H1 (cell line): ENCODE data around the gene CPHXL2. TPM values are rescaled to one million over a fixed set of nuclear protein-coding genes. Genes with fewer than 3 reads are reported as not detected.

Experiments used
- CTCF ChIA-PET: fragments of 300-600 bp; sonication (Branson Sonifier 250); formaldehyde crosslinking; loops from one replicate; lab custom pipeline; 2021; ENCODE audit not compliant: partially characterized antibody; lab: Charles Lee
- POLR2A ChIA-PET: fragments of 300-600 bp; sonication (Branson Sonifier 250); formaldehyde crosslinking; loops from one replicate; lab custom pipeline; 2021; ENCODE audit warnings: inconsistent platforms; ENCODE audit not compliant: partially characterized antibody; lab: Charles Lee
- DNase-seq, 2 experiments: peaks; one replicate each; pipeline versions ENCODE4 v3.0.0 to v3.0.0-alpha.2; 2010 to 2022; ENCODE audit warnings: low spot score in 2 of 2, low read depth in 1 of 2, mixed read lengths in 1 of 2
- FAIRE-seq: peaks from 2 replicates; lab custom pipeline; 2011; peaks lifted over from hg19 to GRCh38; lab: Jason Lieb, UNC
- H2AFZ ChIP-seq: 2 replicates; pipeline ENCODE4 v1.8.1; 2012; ENCODE audit warnings: low read length, inconsistent platforms
- H2AK5ac ChIP-seq: 2 replicates; pipeline ENCODE4 v1.6.1; 2013; ENCODE audit warnings: low read depth, low read length
- H2BK120ac ChIP-seq: replicated peaks from 2 replicates; pipeline ENCODE3; 2013; ENCODE audit warnings: low read depth, low read length, inconsistent platforms
- H2BK12ac ChIP-seq: 2 replicates; pipeline ENCODE4 v1.6.1; 2013; ENCODE audit warnings: low read depth, low read length
- H2BK15ac ChIP-seq: 2 replicates; pipeline ENCODE4 v1.6.1; 2013; ENCODE audit warnings: low read length
- H2BK20ac ChIP-seq: 2 replicates; pipeline ENCODE4 v1.6.1; 2013; ENCODE audit warnings: low read length
- H2BK5ac ChIP-seq: 2 replicates; pipeline ENCODE4 v1.6.1; 2013; ENCODE audit warnings: low read depth, low read length
- H3K14ac ChIP-seq: 2 replicates; pipeline ENCODE4 v1.6.1; 2013; ENCODE audit warnings: inconsistent platforms; ENCODE audit not compliant: insufficient read length
- H3K18ac ChIP-seq: 2 replicates; pipeline ENCODE4 v1.6.1; 2013; ENCODE audit warnings: low read length; ENCODE audit errors: extremely low read depth
- H3K23ac ChIP-seq: 2 replicates; pipeline ENCODE4 v1.6.1; 2013; ENCODE audit warnings: inconsistent platforms; ENCODE audit not compliant: insufficient read length
- H3K23me2 ChIP-seq: 2 replicates; pipeline ENCODE4 v1.6.1; 2013; ENCODE audit warnings: low read depth, low read length
- H3K27ac ChIP-seq: 2 replicates; pipeline ENCODE4 v1.6.1; 2011; ENCODE audit warnings: low read depth, low read length, inconsistent platforms
- H3K27me3 ChIP-seq, 4 experiments: replicated peaks in 1 of 4; 1 replicate in 1 of 4; 2 replicates in 3 of 4; pipeline versions ENCODE4 v1.6.1 to v1.8.1; 2011 to 2013; ENCODE audit warnings: low read length in 3 of 4, mild to moderate bottlenecking in 3 of 4, inconsistent platforms in 2 of 4, mixed read lengths in 2 of 4, moderate library complexity in 1 of 4; ENCODE audit not compliant: control insufficient read depth in 3 of 4, insufficient read depth in 3 of 4; ENCODE audit errors: extremely low read depth in 1 of 4
- H3K36me3 ChIP-seq, 4 experiments: 2 replicates each; pipeline versions ENCODE4 v1.6.1 to v1.8.1; 2011 to 2013; ENCODE audit warnings: mild to moderate bottlenecking in 4 of 4, low read length in 3 of 4, moderate library complexity in 2 of 4, control low read depth in 1 of 4, inconsistent platforms in 1 of 4; ENCODE audit not compliant: insufficient read depth in 4 of 4, control insufficient read depth in 2 of 4
- H3K4ac ChIP-seq: replicated peaks from 2 replicates; pipeline ENCODE3; 2013; ENCODE audit warnings: low read length, low read depth, mixed read lengths, inconsistent platforms; ENCODE audit not compliant: insufficient read length
- H3K4me1 ChIP-seq, 4 experiments: replicated peaks in 1 of 4; 1 replicate in 1 of 4; 2 replicates in 3 of 4; pipeline versions ENCODE4 v1.6.1 to v1.8.1; 2011 to 2013; ENCODE audit warnings: low read length in 3 of 4, inconsistent platforms in 2 of 4, mixed read lengths in 1 of 4; ENCODE audit not compliant: insufficient read depth in 4 of 4, control insufficient read depth in 3 of 4
- H3K4me2 ChIP-seq, 2 experiments: 2 replicates each; pipeline versions ENCODE4 v1.6.1 to v1.8.1; 2011 to 2013; ENCODE audit warnings: low read depth in 2 of 2, low read length in 2 of 2, control low read depth in 1 of 2, inconsistent platforms in 1 of 2, mild to moderate bottlenecking in 1 of 2; ENCODE audit not compliant: insufficient read depth in 1 of 2
- H3K4me3 ChIP-seq, 4 experiments: fragments of 200-600, 300-600 bp in 1 of 4; sonication (generic), shearing (Covaris generic), sonication (Bioruptor Twin) in 1 of 4; 2 replicates each; pipeline versions ENCODE4 v1.5.1 to v1.8.1; 2011 to 2016; ENCODE audit warnings: low read length in 4 of 4, low read depth in 3 of 4, control low read depth in 2 of 4, inconsistent platforms in 2 of 4, mild to moderate bottlenecking in 2 of 4, mixed read lengths in 1 of 4, moderate library complexity in 1 of 4; ENCODE audit not compliant: insufficient read depth in 2 of 4; ENCODE audit errors: extremely low read depth in 1 of 4
- H3K56ac ChIP-seq: replicated peaks from 2 replicates; pipeline ENCODE3; 2013; ENCODE audit warnings: low read depth, mild to moderate bottlenecking, mixed read lengths, low read length, inconsistent platforms; ENCODE audit not compliant: insufficient read length
- H3K79me1 ChIP-seq: 2 replicates; pipeline ENCODE4 v1.6.1; 2013; ENCODE audit warnings: low read depth, low read length, control low read depth
- H3K79me2 ChIP-seq, 2 experiments: 2 replicates each; pipeline versions ENCODE4 v1.6.1 to v1.8.1; 2012 to 2013; ENCODE audit warnings: low read length in 2 of 2, mild to moderate bottlenecking in 2 of 2, inconsistent platforms in 1 of 2; ENCODE audit not compliant: insufficient read depth in 2 of 2, control insufficient read depth in 1 of 2
- H3K9ac ChIP-seq, 4 experiments: replicated peaks in 1 of 4; 1 replicate in 1 of 4; 2 replicates in 3 of 4; pipeline versions ENCODE4 v1.6.1 to v1.8.1; 2011 to 2013; ENCODE audit warnings: low read depth in 3 of 4, low read length in 3 of 4, control low read depth in 2 of 4, mild to moderate bottlenecking in 2 of 4, moderate library complexity in 2 of 4, inconsistent platforms in 1 of 4; ENCODE audit errors: extremely low read depth in 1 of 4
- H3K9me3 ChIP-seq, 2 experiments: 2 replicates each; pipeline versions ENCODE4 v1.6.1 to v1.8.1; 2012 to 2013; ENCODE audit warnings: mild to moderate bottlenecking in 2 of 2, moderate library complexity in 2 of 2, control low read depth in 1 of 2, inconsistent platforms in 1 of 2, low read depth in 1 of 2, low read length in 1 of 2, mixed read lengths in 1 of 2; ENCODE audit not compliant: insufficient read depth in 2 of 2
- H4K20me1 ChIP-seq, 2 experiments: replicated peaks in 1 of 2; 2 replicates each; pipeline versions ENCODE3 to v1.8.1; 2011 to 2013; ENCODE audit warnings: inconsistent platforms in 2 of 2, low read length in 2 of 2, mild to moderate bottlenecking in 1 of 2; ENCODE audit not compliant: insufficient read depth in 2 of 2, control insufficient read depth in 1 of 2
- H4K5ac ChIP-seq: 2 replicates; pipeline ENCODE4 v1.6.1; 2013; ENCODE audit warnings: low read length, low read depth, mixed read lengths, inconsistent platforms; ENCODE audit not compliant: insufficient read length
- H4K8ac ChIP-seq: 2 replicates; pipeline ENCODE4 v1.8.0; 2013; ENCODE audit warnings: mild to moderate bottlenecking, moderate library complexity, low read length, inconsistent platforms; ENCODE audit not compliant: insufficient read depth; ENCODE audit errors: extremely low read depth
- H4K91ac ChIP-seq: replicated peaks from 2 replicates; pipeline ENCODE3; 2013; ENCODE audit warnings: low read length, mixed read lengths, inconsistent platforms; ENCODE audit not compliant: insufficient read length
- CBX8 ChIP-seq: fragments of 300-800, 300-1000 bp; sonication (generic); IDR thresholded peaks from 2 replicates; pipeline ENCODE4 v1.7.1; 2016; ENCODE audit warnings: low read depth, low read length, borderline replicate concordance
- CREB1 ChIP-seq: IDR thresholded peaks from 2 replicates; pipeline ENCODE4 v1.6.1; 2012; ENCODE audit warnings: inconsistent platforms
- EZH2 ChIP-seq: fragments of 200-600 bp; sonication (generic); IDR thresholded peaks from 2 replicates; pipeline ENCODE4 v1.7.1; 2012; ENCODE audit warnings: low read depth, mild to moderate bottlenecking, moderate library complexity, low read length, inconsistent platforms; ENCODE audit not compliant: severe bottlenecking
- HDAC6 ChIP-seq: IDR thresholded peaks from one replicate; pipeline ENCODE4 v1.7.1; 2012; ENCODE audit warnings: low read depth, mild to moderate bottlenecking, inconsistent platforms, low read length, moderate library complexity
- NRF1 ChIP-seq: IDR thresholded peaks from 2 replicates; pipeline ENCODE4 v1.6.1; 2011; ENCODE audit warnings: mild to moderate bottlenecking, low read depth, low read length, improper control_type of control experiment
- RXRA ChIP-seq: IDR thresholded peaks from 2 replicates; pipeline ENCODE4 v1.6.1; 2011; ENCODE audit warnings: low read depth, mild to moderate bottlenecking, low read length, moderate library complexity; ENCODE audit not compliant: insufficient read depth
- SRF ChIP-seq: IDR thresholded peaks from 2 replicates; pipeline ENCODE4 v1.6.1; 2011; ENCODE audit warnings: mild to moderate bottlenecking, low read depth, low read length, moderate library complexity
- WGBS, 2 experiments: shearing (Covaris generic) in 1 of 2; methylation state at CpG; one replicate each; pipeline versions ENCODE4 v1.1.6 to v1.1.7; 2013 to 2015; ENCODE audit warnings: low lambda C conversion rate in 2 of 2, mixed read lengths in 2 of 2, inconsistent platforms in 1 of 2, low coverage in 1 of 2, missing lambda C conversion rate in 1 of 2; ENCODE audit not compliant: insufficient replicate concordance in 2 of 2, insufficient coverage in 1 of 2, insufficient read length in 1 of 2; ENCODE audit errors: extremely low coverage in 1 of 2, missing lambda C conversion rate in 1 of 2; 5-methylcytosine and 5-hydroxymethylcytosine counted together
- polyA plus RNA-seq, 7 experiments: library from polyadenylated mRNA; depleted of rRNA in 3 of 7; stranded (reverse) in 5 of 7; unstranded in 2 of 7; fragments of >200 nt in 5 of 7; fragments of 200-250 nt in 2 of 7; gene quantifications; 1 replicate in 5 of 7; 2 replicates in 1 of 7; 4 replicates in 1 of 7; pipeline versions ENCODE4 v1.2.1 to v1.2.3, GENCODE V29; 2011 to 2013; ENCODE audit warnings: missing spikeins in 2 of 7, mixed read lengths in 2 of 7
- total RNA-seq: library from RNA; stranded (reverse); fragmentation: NEBNext Ultra II Directional; extraction: Animal tissue kit (Norgen Biotek cat#: 25700); gene quantifications from 2 replicates; pipeline ENCODE4 v1.2.1, GENCODE V29; 2021

Gene CPHXL2
- total and polyA plus RNA-seq, 2 of the 8 experiments (the other 6 are each of a cell fraction or from before 2014, with no cell fraction given): not detected

DNA sequence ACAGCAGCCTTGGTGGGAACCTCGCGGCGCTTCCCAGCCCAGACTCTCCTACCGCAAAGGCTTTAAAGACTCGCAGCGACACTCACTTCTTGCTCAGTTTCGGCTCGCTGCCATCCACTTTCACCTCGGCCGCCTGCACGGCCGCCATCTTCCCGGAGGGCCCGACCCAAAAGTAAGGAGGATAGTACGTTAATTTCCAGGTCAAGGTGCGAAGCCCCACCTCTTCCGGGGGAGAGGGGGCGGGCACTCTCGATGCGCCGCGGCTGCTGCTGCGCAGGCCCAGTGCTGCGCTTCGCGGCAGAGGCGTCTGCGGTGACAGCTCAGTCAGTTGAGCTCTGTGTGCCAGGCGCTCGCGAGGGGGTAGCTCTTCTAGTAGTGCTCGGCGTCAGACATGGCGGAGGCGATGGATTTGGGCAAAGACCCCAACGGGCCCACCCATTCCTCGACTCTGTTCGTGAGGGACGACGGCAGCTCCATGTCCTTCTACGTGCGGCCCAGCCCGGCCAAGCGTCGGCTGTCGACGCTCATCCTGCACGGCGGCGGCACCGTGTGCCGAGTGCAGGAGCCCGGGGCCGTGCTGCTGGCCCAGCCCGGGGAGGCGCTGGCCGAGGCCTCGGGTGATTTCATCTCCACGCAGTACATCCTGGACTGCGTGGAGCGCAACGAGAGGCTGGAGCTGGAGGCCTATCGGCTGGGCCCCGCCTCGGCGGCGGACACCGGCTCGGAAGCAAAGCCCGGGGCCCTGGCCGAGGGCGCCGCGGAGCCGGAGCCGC is 29.1 kb downstream of the CPHXL2 start, which contains the start of the genes KARS1 and TERF2IP:
TSS of gene KARS1 (minus strand) at position 174 of the 773 bp plus-strand sequence. CDS start at position 148, 26 bp downstream.
TSS of gene TERF2IP (plus strand) at position 282 of the 773 bp plus-strand sequence. CDS start at position 392, 110 bp downstream.
- no peak within 1 kb of the TSS for H2BK20ac ChIP-seq
- peak within 1 kb of the TSS; percentile 92 to 96 (median 94) for H3K9ac ChIP-seq
- WGBS, 2 experiments: 1% methylated on average over 71 of the region's 76 CpGs; no CpG with 5 or more reads in 1 of the 2 experiments
- H2BK15ac ChIP-seq: no peak within 1 kb of the TSS; the same call in 1 of the 2 replicates
- DNase-seq (peak; percentile 73 to 90), FAIRE-seq (no peak)
- peak within 1 kb of the TSS; percentile 86 to 92 for H3K4me2 ChIP-seq
- no peaks in the 10 kb centered on the region for H3K9me3 ChIP-seq
- H3K4me1 ChIP-seq: peaks cover 0 to 4% (median 1%) of the 10 kb centered on the region in 4 experiments; a peak in 3 of 7 replicates
- peak within 1 kb of the TSS; percentile 68 for H4K91ac ChIP-seq
- H3K4me3 ChIP-seq: peak within 1 kb of the TSS; percentile 83 to 99 (median 97)
- H3K4ac ChIP-seq: no peak within 1 kb of the TSS
- no peaks in the 10 kb centered on the region for H3K27me3 ChIP-seq
- H4K5ac ChIP-seq: peak within 1 kb of the TSS; percentile 93
- H3K14ac ChIP-seq: no peak within 1 kb of the TSS
- no peak within 1 kb of the TSS for H2AK5ac ChIP-seq
- peak within 1 kb of the TSS; percentile 99 for H4K8ac ChIP-seq
- no peak within 1 kb of the TSS for H3K23ac ChIP-seq
- peak within 1 kb of the TSS; percentile 91 for H2BK5ac ChIP-seq
- peaks cover 2 to 9% of the 10 kb centered on the region in 2 experiments for H4K20me1 ChIP-seq
- H2AFZ ChIP-seq: peak within 1 kb of the TSS; percentile 86
- ChIA-PET POLR2A (interaction anchor here (0.6 to 2.4 kb wide), 15 partner anchors 10 to 214 kb away, joined by 3 to 8 read pairs (median 4); partner anchors contain the start of genes ADAT1, CFDP1 and CPHXL2), CTCF (interaction anchor here (0.6 to 2.7 kb wide), 6 partner anchors 9 to 183 kb away, joined by 3 to 8 read pairs (median 6); partner anchors contain the start of gene TMEM170A)
- H3K79me2 ChIP-seq: peaks cover 37 to 88% of the 10 kb centered on the region in 2 experiments
- no peak within 1 kb of the TSS for H2BK120ac ChIP-seq
- H3K27ac ChIP-seq: peak within 1 kb of the TSS; percentile 90
- peak within 1 kb of the TSS; percentile 84; the same call in 1 of the 2 replicates for H3K18ac ChIP-seq
- peaks cover 0 to 21% (median 4%) of the 10 kb centered on the region in 4 experiments; a peak in 3 of 8 replicates for H3K36me3 ChIP-seq
- H3K79me1 ChIP-seq: peaks cover 13% of the 10 kb centered on the region
- peak within 1 kb of the TSS; percentile 87 for H3K56ac ChIP-seq
- H2BK12ac ChIP-seq: no peak within 1 kb of the TSS; the same call in 1 of the 2 replicates
- H3K23me2 ChIP-seq: peaks cover 5% of the 10 kb centered on the region
- no peak for TF ChIP-seq CREB1
- peak; percentile 89 for TF ChIP-seq NRF1
- no peak for TF ChIP-seq EZH2
- TF ChIP-seq RXRA: no peak
- TF ChIP-seq CBX8: no peak
- no peak for TF ChIP-seq HDAC6
- no peak for TF ChIP-seq SRF
